Measurements from ENCODE around the gene MAGEB16.

DNA sequence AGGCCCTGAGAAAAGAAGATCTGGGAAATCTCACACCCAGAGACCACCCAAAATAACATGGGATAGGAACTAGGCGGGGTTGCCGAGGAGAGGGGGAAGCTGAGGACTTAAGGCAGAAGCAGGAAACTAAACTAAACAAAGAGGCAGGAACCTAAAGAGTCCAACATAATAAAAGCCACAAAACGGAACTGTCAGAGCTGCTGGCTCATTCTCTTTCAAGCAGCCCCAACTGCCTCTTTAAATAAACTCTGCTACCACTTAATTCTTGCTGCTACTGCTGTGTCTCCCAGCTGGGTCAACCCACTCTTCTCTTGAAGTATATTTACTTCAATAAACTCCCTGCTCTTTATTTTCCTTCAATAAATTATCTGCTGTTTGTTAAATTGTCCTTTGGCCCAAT lies 44.5 kb downstream of the MAGEB16 start:
- TF ChIP-seq, protein P1, sequence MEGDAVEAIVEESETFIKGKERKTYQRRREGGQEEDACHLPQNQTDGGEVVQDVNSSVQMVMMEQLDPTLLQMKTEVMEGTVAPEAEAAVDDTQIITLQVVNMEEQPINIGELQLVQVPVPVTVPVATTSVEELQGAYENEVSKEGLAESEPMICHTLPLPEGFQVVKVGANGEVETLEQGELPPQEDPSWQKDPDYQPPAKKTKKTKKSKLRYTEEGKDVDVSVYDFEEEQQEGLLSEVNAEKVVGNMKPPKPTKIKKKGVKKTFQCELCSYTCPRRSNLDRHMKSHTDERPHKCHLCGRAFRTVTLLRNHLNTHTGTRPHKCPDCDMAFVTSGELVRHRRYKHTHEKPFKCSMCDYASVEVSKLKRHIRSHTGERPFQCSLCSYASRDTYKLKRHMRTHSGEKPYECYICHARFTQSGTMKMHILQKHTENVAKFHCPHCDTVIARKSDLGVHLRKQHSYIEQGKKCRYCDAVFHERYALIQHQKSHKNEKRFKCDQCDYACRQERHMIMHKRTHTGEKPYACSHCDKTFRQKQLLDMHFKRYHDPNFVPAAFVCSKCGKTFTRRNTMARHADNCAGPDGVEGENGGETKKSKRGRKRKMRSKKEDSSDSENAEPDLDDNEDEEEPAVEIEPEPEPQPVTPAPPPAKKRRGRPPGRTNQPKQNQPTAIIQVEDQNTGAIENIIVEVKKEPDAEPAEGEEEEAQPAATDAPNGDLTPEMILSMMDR (conservative IDR thresholded peaks at IDR 0.05) = no peak
- no peak for TF ChIP-seq ZFX (IDR thresholded peaks at IDR 0.05)
